ENCODE results near the gene CDH13. TPM values are rescaled to one million over a fixed set of nuclear protein-coding genes. Genes with fewer than 3 reads are reported as not detected.

CDH13 gene
- total RNA-seq, 1 donor from 2014 or later, result not detected

- Mint-ChIP-seq H3K27me3 (no peaks in the 10 kb centered on the region), H3K36me3 (ENCODE audit: low read depth) (no peaks in the 10 kb centered on the region), H3K4me1 (no peaks in the 10 kb centered on the region), H3K27ac (no peak overlapping the region), H3K4me3 (no peak overlapping the region), H3K9me3 (peaks cover 8% of the 10 kb centered on the region)
- no peak for DNase-seq
- intact Hi-C loops (cut with micrococcal nuclease), result no loop called here
Measured at GRCh38 chr16:83066881-83067280, 440.1 kb downstream of the CDH13 start.

DNA sequence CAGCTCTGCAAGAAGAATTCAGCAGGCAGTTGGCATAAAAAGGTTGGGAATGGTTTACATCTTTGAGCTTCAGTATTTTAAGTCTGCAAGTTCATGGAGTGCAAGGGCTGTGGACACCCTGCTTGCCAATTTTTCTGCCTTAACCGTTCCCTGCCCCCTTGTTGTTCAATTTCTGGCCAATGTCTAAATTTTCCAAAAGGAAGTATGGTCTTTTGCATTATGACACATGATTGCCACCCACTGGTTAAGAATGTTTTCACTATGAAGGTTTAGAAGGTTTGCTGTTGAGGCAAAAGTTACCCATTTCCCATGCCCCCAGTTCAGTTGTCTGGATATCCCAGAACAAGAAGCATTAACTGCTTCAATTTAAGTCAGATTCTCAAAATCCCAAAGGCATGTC is 441.9 kb downstream of the CDH13 start:
- DNase-seq, result no peak
- H3K36me3 Mint-ChIP-seq (ENCODE audit: low read depth), result no peaks in the 10 kb centered on the region
- H3K9me3 Mint-ChIP-seq, result peaks cover 4% of the 10 kb centered on the region
- H3K27ac Mint-ChIP-seq, result no peak overlapping the region
- no peaks in the 10 kb centered on the region for H3K4me1 Mint-ChIP-seq
- no peaks in the 10 kb centered on the region for H3K27me3 Mint-ChIP-seq
- intact Hi-C loops (cut with micrococcal nuclease), result no loop called here
- H3K4me3 Mint-ChIP-seq, result no peak overlapping the region

GRCh38 chr16:83070416-83071209 is 443.8 kb downstream of the CDH13 start:
- H3K36me3 Mint-ChIP-seq (ENCODE audit: low read depth), result no peaks in the 10 kb centered on the region
- intact Hi-C loops (cut with micrococcal nuclease), result no loop called here

GRCh38 chr16:83075956-83076355 is 449.2 kb downstream of the CDH13 start:
- Mint-ChIP-seq H3K27ac (no peak overlapping the region), H3K36me3 (ENCODE audit: low read depth) (no peaks in the 10 kb centered on the region), H3K9me3 (no peaks in the 10 kb centered on the region), H3K4me1 (no peaks in the 10 kb centered on the region), H3K27me3 (no peaks in the 10 kb centered on the region), H3K4me3 (no peak overlapping the region)
- no peak for DNase-seq
- intact Hi-C loops (cut with micrococcal nuclease), result no loop called here

More at GRCh38 chr16:83070416-83071209, 443.8 kb downstream of the CDH13 start:
- DNase-seq, result no peak
- Mint-ChIP-seq H3K27ac (no peak overlapping the region), H3K4me3 (no peak overlapping the region), H3K27me3 (no peaks in the 10 kb centered on the region), H3K9me3 (no peaks in the 10 kb centered on the region), H3K4me1 (no peaks in the 10 kb centered on the region)

GRCh38 chr16:83083361-83083760 is 456.6 kb downstream of the CDH13 start:
- Mint-ChIP-seq H3K27ac (no peak overlapping the region), H3K9me3 (peaks cover 11% of the 10 kb centered on the region), H3K36me3 (ENCODE audit: low read depth) (no peaks in the 10 kb centered on the region), H3K4me3 (no peak overlapping the region), H3K4me1 (no peaks in the 10 kb centered on the region), H3K27me3 (no peaks in the 10 kb centered on the region)
- DNase-seq, result no peak
- intact Hi-C loops (cut with micrococcal nuclease), result no loop called here

- Mint-ChIP-seq H3K9me3 (peaks cover 11% of the 10 kb centered on the region), H3K27me3 (no peaks in the 10 kb centered on the region), H3K4me1 (no peaks in the 10 kb centered on the region), H3K4me3 (no peak overlapping the region), H3K27ac (no peak overlapping the region), H3K36me3 (ENCODE audit: low read depth) (no peaks in the 10 kb centered on the region)
- DNase-seq, result no peak
- intact Hi-C loops (cut with micrococcal nuclease), result no loop called here
Measured at GRCh38 chr16:83085660-83086059, 458.9 kb downstream of the CDH13 start.

- intact Hi-C loops (cut with micrococcal nuclease), result no loop called here
- no peaks in the 10 kb centered on the region for H3K36me3 Mint-ChIP-seq (ENCODE audit: low read depth)
Measured at GRCh38 chr16:83095941-83096692, 469.3 kb downstream of the CDH13 start.

GRCh38 chr16:83098536-83098935 is 471.8 kb downstream of the CDH13 start:
- H3K4me1 Mint-ChIP-seq, result no peaks in the 10 kb centered on the region
- H3K4me3 Mint-ChIP-seq, result no peak overlapping the region
- no peak for DNase-seq
- H3K27me3 Mint-ChIP-seq, result no peaks in the 10 kb centered on the region
- H3K9me3 Mint-ChIP-seq, result peaks cover 18% of the 10 kb centered on the region
- no peak overlapping the region for H3K27ac Mint-ChIP-seq
- H3K36me3 Mint-ChIP-seq (ENCODE audit: low read depth), result no peaks in the 10 kb centered on the region
- intact Hi-C loops (cut with micrococcal nuclease), result no loop called here

More at GRCh38 chr16:83095941-83096692, 469.3 kb downstream of the CDH13 start:
- Mint-ChIP-seq H3K4me3 (no peak overlapping the region), H3K9me3 (peaks cover 10% of the 10 kb centered on the region), H3K4me1 (no peaks in the 10 kb centered on the region), H3K27me3 (no peaks in the 10 kb centered on the region), H3K27ac (no peak overlapping the region)
- DNase-seq, result no peak

DNA sequence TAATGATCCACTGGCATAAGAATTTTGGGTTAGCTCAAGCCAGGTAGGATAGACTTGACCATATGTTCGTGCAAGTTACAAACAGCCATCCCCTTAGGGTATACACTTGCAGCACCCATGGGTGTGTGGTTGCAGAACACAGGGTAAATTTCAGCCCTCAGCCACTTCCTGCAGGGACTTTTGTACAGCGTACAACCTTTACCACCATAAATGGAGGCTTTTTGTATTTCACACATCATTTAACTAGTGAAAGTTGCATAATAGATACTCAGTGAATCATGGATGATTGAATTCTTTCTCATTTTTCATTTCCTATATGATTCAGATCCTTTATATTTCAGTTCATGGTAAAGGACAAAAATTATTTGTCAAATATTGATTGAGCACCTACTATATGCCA is 473.9 kb downstream of the CDH13 start:
- Mint-ChIP-seq H3K4me1 (no peaks in the 10 kb centered on the region), H3K9me3 (peaks cover 18% of the 10 kb centered on the region), H3K36me3 (ENCODE audit: low read depth) (no peaks in the 10 kb centered on the region), H3K4me3 (no peak overlapping the region), H3K27ac (no peak overlapping the region), H3K27me3 (no peaks in the 10 kb centered on the region)
- intact Hi-C loops (cut with micrococcal nuclease), result no loop called here
- DNase-seq, result no peak

- no peak overlapping the region for H3K27ac Mint-ChIP-seq
- DNase-seq, result no peak
- intact Hi-C loops (cut with micrococcal nuclease), result no loop called here
- peaks cover 18% of the 10 kb centered on the region for H3K9me3 Mint-ChIP-seq
- H3K27me3 Mint-ChIP-seq, result no peaks in the 10 kb centered on the region
- no peaks in the 10 kb centered on the region for H3K36me3 Mint-ChIP-seq (ENCODE audit: low read depth)
- H3K4me1 Mint-ChIP-seq, result no peaks in the 10 kb centered on the region
- no peak overlapping the region for H3K4me3 Mint-ChIP-seq
Measured at GRCh38 chr16:83102336-83102735, 475.6 kb downstream of the CDH13 start.

DNA sequence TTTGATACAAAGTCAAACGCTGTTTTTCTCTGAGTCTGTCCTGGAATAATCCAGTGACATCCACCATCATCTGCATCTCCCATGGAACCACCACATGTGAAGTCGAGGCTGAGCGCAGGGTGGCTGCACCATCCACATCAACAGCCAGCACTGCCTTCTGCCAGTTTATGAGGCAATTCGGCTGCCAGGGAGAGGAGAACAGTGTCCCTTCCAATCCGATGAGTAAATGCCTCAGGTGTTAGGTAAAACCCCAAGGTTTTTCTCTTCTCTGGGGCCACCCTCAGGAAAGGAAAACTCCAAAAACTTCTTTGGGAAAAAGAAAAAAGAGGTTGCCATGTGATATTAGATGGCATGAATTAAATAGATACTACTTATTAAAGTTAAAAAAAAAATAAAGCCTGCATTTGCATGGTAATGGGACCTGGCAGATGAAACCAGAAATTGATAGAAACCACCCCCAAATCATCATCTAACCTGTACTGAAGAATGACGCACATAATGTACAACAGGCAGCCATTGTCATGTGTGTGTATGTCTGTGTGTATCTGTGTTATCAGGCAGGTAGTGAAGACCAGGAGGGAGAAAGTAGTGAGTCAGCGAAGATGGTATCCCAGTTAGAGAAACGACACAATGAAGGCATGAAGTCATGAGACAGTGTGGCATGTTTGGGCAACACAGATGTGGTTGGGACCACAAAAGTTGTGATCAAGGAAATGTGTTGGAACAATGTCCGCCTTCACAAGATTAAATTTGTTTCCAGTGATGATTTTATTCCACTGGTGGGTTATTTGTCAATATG is 478.7 kb downstream of the CDH13 start:
- H3K36me3 Mint-ChIP-seq (ENCODE audit: low read depth), result no peaks in the 10 kb centered on the region
- intact Hi-C loops (cut with micrococcal nuclease), result no loop called here
- no peaks in the 10 kb centered on the region for H3K27me3 Mint-ChIP-seq
- H3K27ac Mint-ChIP-seq, result no peak overlapping the region
- DNase-seq, result peak; percentile 13
- H3K4me3 Mint-ChIP-seq, result no peak overlapping the region
- H3K9me3 Mint-ChIP-seq, result peaks cover 8% of the 10 kb centered on the region
- H3K4me1 Mint-ChIP-seq, result no peaks in the 10 kb centered on the region

DNA sequence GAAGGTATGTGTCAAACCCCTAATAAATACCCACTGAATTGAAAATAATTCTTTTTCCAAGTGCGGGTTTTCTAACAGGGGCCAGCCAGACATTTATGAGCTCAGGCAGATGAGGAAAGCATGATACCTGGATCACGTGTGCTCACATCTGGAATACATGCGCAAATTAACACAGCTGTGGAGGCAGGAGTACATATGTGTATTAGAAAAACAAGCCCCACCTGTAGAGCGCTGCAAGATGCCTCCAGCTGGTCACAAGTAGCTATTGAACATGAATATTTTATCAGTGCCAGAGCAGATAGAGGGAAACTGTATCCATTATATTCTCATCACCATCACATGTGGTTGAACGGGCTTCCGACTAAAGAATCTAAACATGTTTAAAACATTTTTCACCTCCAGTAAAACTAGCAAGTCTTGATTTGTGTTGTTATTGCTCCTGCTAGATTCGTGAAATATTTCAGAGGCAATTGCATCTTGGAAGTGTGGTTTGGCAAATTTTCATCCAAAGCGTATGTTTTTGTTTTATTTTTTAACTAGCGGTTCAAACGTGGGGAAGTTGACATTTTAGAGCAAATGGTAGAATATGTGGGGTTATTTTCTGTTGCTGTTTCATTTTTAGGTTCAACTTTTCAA is 482.8 kb downstream of the CDH13 start:
- Mint-ChIP-seq H3K9me3 (no peaks in the 10 kb centered on the region), H3K4me1 (no peaks in the 10 kb centered on the region), H3K36me3 (ENCODE audit: low read depth) (no peaks in the 10 kb centered on the region), H3K27me3 (no peaks in the 10 kb centered on the region), H3K4me3 (no peak overlapping the region), H3K27ac (no peak overlapping the region)
- intact Hi-C loops (cut with micrococcal nuclease), result no loop called here
- no peak for DNase-seq

DNA sequence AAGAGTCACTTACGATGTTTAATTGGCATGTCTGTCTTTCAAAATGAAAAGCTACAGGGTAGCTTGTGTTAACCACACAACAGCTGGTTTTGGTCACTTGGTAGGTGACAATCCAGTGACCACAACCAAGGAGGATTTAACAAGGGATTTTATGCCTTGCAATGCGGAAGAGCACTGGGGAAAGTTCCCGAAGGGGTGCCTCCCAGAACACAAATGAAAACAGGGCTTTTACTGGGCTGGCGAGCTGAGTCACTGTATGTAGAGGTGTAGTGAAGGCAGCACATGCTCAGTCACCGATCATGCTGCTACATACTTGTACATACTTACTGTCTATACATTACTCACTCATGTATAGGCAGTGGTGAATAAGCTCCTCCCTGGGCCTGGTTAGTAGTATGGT is 483.5 kb downstream of the CDH13 start:
- no peaks in the 10 kb centered on the region for H3K4me1 Mint-ChIP-seq
- H3K27me3 Mint-ChIP-seq, result no peaks in the 10 kb centered on the region
- intact Hi-C loops (cut with micrococcal nuclease), result no loop called here
- no peak overlapping the region for H3K27ac Mint-ChIP-seq
- H3K4me3 Mint-ChIP-seq, result no peak overlapping the region
- H3K9me3 Mint-ChIP-seq, result no peaks in the 10 kb centered on the region
- no peak for DNase-seq
- no peaks in the 10 kb centered on the region for H3K36me3 Mint-ChIP-seq (ENCODE audit: low read depth)
